OCI-LY7 (cell line): ENCODE results near the gene ZNF627. TPM values are rescaled to one million over a fixed set of nuclear protein-coding genes. Genes with fewer than 3 reads are reported as not detected.
"Not testable (repeated sequence)": the region's sequence is repeated elsewhere in the genome, so short reads cannot be mapped to it uniquely, and the experiment has no call there.

Experiments used
- BruUV-seq: library from RNA; stranded (reverse); fragments of 400-500 nt; replicated peaks from 2 replicates; lab custom pipeline; 2021; lab: Mats Ljungman, UMichigan
- CTCF ChIA-PET: fragments of 300-600 bp; sonication (Branson Sonifier 250); formaldehyde crosslinking; loops from one replicate; lab custom pipeline; 2022; ENCODE audit warnings: antibody characterized with exemption; ENCODE audit not compliant: unreplicated experiment; lab: Charles Lee
- POLR2A ChIA-PET: fragments of 300-600 bp; sonication (Branson Sonifier 250); formaldehyde crosslinking; loops from one replicate; lab custom pipeline; 2022; ENCODE audit warnings: antibody characterized with exemption; lab: Charles Lee
- DNase-seq: peaks from one replicate; pipeline ENCODE4 v3.0.0-alpha.2; 2015; ENCODE audit warnings: low spot score
- H2AFZ ChIP-seq: fragments of 200-600 bp; sonication (generic), shearing (Covaris generic); 2 replicates; pipeline ENCODE4 v1.6.1; 2014; ENCODE audit warnings: mild to moderate bottlenecking, antibody characterized with exemption, low read length, moderate library complexity
- H3K27ac ChIP-seq: fragments of 200-600 bp; sonication (generic); 2 replicates; pipeline ENCODE4 v1.5.1; 2014; ENCODE audit warnings: mixed run types, low read depth, mild to moderate bottlenecking, moderate library complexity, low read length, inconsistent platforms; ENCODE audit not compliant: poor library complexity, severe bottlenecking
- H3K36me3 ChIP-seq: fragments of 200-600 bp; sonication (generic); 2 replicates; pipeline ENCODE4 v1.6.1; 2014; ENCODE audit warnings: mild to moderate bottlenecking, antibody characterized with exemption, low read length, moderate library complexity, mixed read lengths; ENCODE audit not compliant: insufficient read depth
- H3K4me1 ChIP-seq: fragments of 200-600 bp; sonication (generic); 2 replicates; pipeline ENCODE4 v1.5.1; 2014; ENCODE audit warnings: mild to moderate bottlenecking, low read length; ENCODE audit not compliant: insufficient read depth, poor library complexity, severe bottlenecking
- H3K4me2 ChIP-seq: fragments of 200-600 bp; sonication (generic); 2 replicates; pipeline ENCODE4 v1.6.1; 2014; ENCODE audit warnings: mild to moderate bottlenecking, low read length
- H3K4me3 ChIP-seq: fragments of 200-600 bp; sonication (generic); 2 replicates; pipeline ENCODE4 v1.5.1; 2014; ENCODE audit warnings: mild to moderate bottlenecking, low read depth, low read length; ENCODE audit not compliant: poor library complexity, severe bottlenecking
- H3K79me2 ChIP-seq: fragments of 200-600 bp; sonication (generic); 2 replicates; pipeline ENCODE4 v1.6.1; 2016; ENCODE audit warnings: low read depth, mild to moderate bottlenecking, low read length, moderate library complexity, mixed read lengths; ENCODE audit not compliant: insufficient read depth
- H3K9me2 ChIP-seq: fragments of 200-600 bp; sonication (generic); 2 replicates; pipeline ENCODE4 v1.6.1; 2016; ENCODE audit warnings: mild to moderate bottlenecking, low read length, mixed read lengths; ENCODE audit not compliant: insufficient read depth
- H3K9me3 ChIP-seq: fragments of 200-600 bp; sonication (generic); 2 replicates; pipeline ENCODE4 v1.6.1; 2014; ENCODE audit warnings: mild to moderate bottlenecking, mixed run types, low read length, mixed read lengths
- H4K20me1 ChIP-seq: fragments of 200-600 bp; sonication (generic); 2 replicates; pipeline ENCODE4 v1.6.1; 2014; ENCODE audit warnings: mild to moderate bottlenecking, antibody characterized with exemption, low read length, moderate library complexity, mixed read lengths; ENCODE audit not compliant: insufficient read depth
- CTCF ChIP-seq: fragments of 200-600 bp; sonication (generic); conservative IDR thresholded peaks from 2 replicates; pipeline ENCODE4 v1.5.1; 2014; ENCODE audit warnings: mild to moderate bottlenecking, antibody characterized with exemption, low read length, moderate library complexity, mixed read lengths
- EZH2phosphoT487 ChIP-seq: fragments of 200-600 bp; sonication (generic); IDR thresholded peaks from 2 replicates; pipeline ENCODE4 v1.6.1; 2018; ENCODE audit warnings: low read depth, borderline replicate concordance, mild to moderate bottlenecking, mixed run types, antibody characterized with exemption, low read length, moderate library complexity, mixed read lengths
- intact Hi-C: fragments of 100-400 bp; cut with micrococcal nuclease; formaldehyde crosslinking; loops from one replicate; pipeline ENCODE4 v1.10.0; 2022; ENCODE audit not compliant: unreplicated experiment
- total RNA-seq, 2 experiments: library from RNA; depleted of rRNA in 1 of 2; stranded (reverse); fragments of >200 nt in 1 of 2; shearing (Covaris generic) in 1 of 2; gene quantifications; 2 replicates each; pipeline ENCODE4 v1.2.3, GENCODE V29; 2014 to 2022

The ZNF627 gene
- total RNA-seq, 2 experiments from 2014 or later = 11.0 to 16.8 TPM

DNA sequence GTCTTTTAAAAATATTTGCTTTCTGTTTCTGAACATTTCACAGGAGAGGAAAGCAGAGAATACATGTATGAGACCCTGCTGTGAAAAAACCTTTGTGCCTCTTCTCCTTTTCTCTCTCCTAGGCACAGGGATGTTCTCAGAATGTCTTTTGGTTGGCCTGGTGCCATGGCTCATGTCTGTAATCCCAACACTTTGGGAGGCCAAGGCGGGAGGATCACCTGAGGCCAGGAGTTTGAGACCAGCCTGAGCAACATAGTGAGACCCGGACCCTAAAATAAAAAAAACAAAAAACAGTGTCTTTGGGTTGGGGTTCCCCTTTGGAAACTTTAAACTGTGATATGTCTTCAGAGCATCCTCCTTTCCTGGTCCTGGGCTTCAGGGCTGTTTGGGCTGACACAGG is 1.5 kb downstream of the ZNF627 start:
- no peak for TF ChIP-seq EZH2phosphoT487
- no peak for TF ChIP-seq CTCF
- ChIA-PET CTCF (no interaction called here), POLR2A (no interaction called here)
- no peaks in the 10 kb centered on the region for H4K20me1 ChIP-seq
- H3K27ac ChIP-seq = no peak overlapping the region
- no peaks in the 10 kb centered on the region for H3K9me2 ChIP-seq
- no peak overlapping the region for H2AFZ ChIP-seq
- H3K4me3 ChIP-seq = no peak overlapping the region
- peaks cover 37% of the 10 kb centered on the region for H3K4me1 ChIP-seq
- DNase-seq = no peak
- H3K9me3 ChIP-seq = no peaks in the 10 kb centered on the region
- BruUV-seq = no TSS peak
- peaks cover 12% of the 10 kb centered on the region; the same call in 1 of the 2 replicates for H3K79me2 ChIP-seq
- H3K36me3 ChIP-seq = peaks cover 8% of the 10 kb centered on the region; the same call in 1 of the 2 replicates
- intact Hi-C loops = no loop called here
- H3K4me2 ChIP-seq = peak overlapping the region; percentile 100

GRCh38 chr19:11599704-11600103 is 2.4 kb downstream of the ZNF627 start:
- Histone ChIP-seq H3K36me3 (peaks cover 16% of the 10 kb centered on the region), H3K79me2 (peaks cover 12% of the 10 kb centered on the region; the same call in 1 of the 2 replicates), H3K4me2 (peak overlapping the region; percentile 100; the same call in 1 of the 2 replicates), H3K4me1 (peaks cover 37% of the 10 kb centered on the region)
- H4K20me1 ChIP-seq, H3K4me3 ChIP-seq, H2AFZ ChIP-seq, H3K9me2 ChIP-seq, BruUV-seq, H3K9me3 ChIP-seq, intact Hi-C loops, H3K27ac ChIP-seq, POLR2A ChIA-PET: not testable (repeated sequence)
- DNase-seq = peak; percentile 27
- CTCF ChIA-PET = interaction anchor here (0.7 kb wide), 1 partner anchor 182 kb away, joined by 3 read pairs; no protein-coding TSS in a partner anchor

DNA sequence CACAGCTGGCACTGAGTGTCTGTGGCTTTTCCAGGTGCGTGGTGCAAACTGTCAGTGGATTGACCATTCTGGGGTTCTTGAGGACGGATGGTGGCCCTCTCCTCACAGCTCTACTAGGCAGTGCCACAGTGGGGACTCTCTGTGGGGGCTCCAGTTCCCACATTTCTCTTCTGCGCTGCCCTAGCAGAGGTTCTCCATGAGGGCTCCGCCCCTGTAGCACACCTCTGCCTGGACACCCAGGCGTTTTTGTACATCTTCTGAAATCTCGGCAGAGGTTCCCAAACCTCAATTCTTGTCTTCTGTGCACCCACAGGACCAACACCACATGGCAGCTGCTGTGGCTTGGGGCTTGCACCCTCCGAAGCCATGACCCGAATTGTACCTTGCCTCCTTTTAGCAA is 9.2 kb downstream of the ZNF627 start:
- H3K4me1 ChIP-seq = no peaks in the 10 kb centered on the region
- H3K36me3 ChIP-seq = peaks cover 19% of the 10 kb centered on the region
- H4K20me1 ChIP-seq = no peaks in the 10 kb centered on the region
- CTCF ChIA-PET = no interaction called here
- no peaks in the 10 kb centered on the region for H3K9me2 ChIP-seq
- H3K4me3 ChIP-seq = no peak overlapping the region
- H3K9me3 ChIP-seq = peaks cover 16% of the 10 kb centered on the region; the same call in 1 of the 2 replicates
- DNase-seq = no peak
- POLR2A ChIA-PET = no interaction called here
- no TSS peak for BruUV-seq
- no peak overlapping the region for H2AFZ ChIP-seq
- TF ChIP-seq CTCF (no peak), EZH2phosphoT487 (no peak)
- no peak overlapping the region for H3K4me2 ChIP-seq
- intact Hi-C loops = no loop called here
- H3K79me2 ChIP-seq = no peaks in the 10 kb centered on the region
- no peak overlapping the region for H3K27ac ChIP-seq
